HFFc6 (cell line): ENCODE results near the gene LTA. TPM values are rescaled to one million over a fixed set of nuclear protein-coding genes. Genes with fewer than 3 reads are reported as not detected.

Experiments used
- DNase-seq: peaks from one replicate; pipeline ENCODE4 v3.0.0-alpha.2; 2018
- H3K27ac Mint-ChIP-seq: 2 replicates; pipeline ENCODE4 v1.8.0; 2020; ENCODE audit warnings: mild to moderate bottlenecking, mixed read lengths
- H3K27me3 Mint-ChIP-seq: 2 replicates; pipeline ENCODE4 v1.8.0; 2021; ENCODE audit warnings: mild to moderate bottlenecking, moderate library complexity, mixed read lengths; ENCODE audit not compliant: insufficient read depth
- H3K36me3 Mint-ChIP-seq: 2 replicates; pipeline ENCODE4 v1.8.0; 2021; ENCODE audit warnings: low read depth, mixed read lengths
- H3K4me1 Mint-ChIP-seq: 2 replicates; pipeline ENCODE4 v1.8.0; 2020; ENCODE audit warnings: low read depth, mixed read lengths
- H3K4me3 Mint-ChIP-seq: 2 replicates; pipeline ENCODE4 v1.8.0; 2020; ENCODE audit warnings: mild to moderate bottlenecking, moderate library complexity, mixed read lengths
- H3K9me3 Mint-ChIP-seq: 2 replicates; pipeline ENCODE4 v1.8.0; 2020; ENCODE audit warnings: mild to moderate bottlenecking, mixed read lengths
- CTCF ChIP-seq: fragments of 200-600 bp; sonication (generic); IDR thresholded peaks from 2 replicates; pipeline ENCODE4 v1.5.0; 2021; ENCODE audit warnings: antibody characterized with exemption, mild to moderate bottlenecking
- total RNA-seq, 6 experiments: library from RNA; stranded (reverse); fragmentation: NEBNext Ultra II Directional; extraction: Animal tissue kit (Norgen Biotek cat#: 25700); gene quantifications; 2 replicates in 1 of 6; 3 replicates in 5 of 6; pipeline ENCODE4 v1.2.3, GENCODE V29; 2021

The LTA gene
- total RNA-seq, 6 experiments from 2014 or later = not detected

DNA sequence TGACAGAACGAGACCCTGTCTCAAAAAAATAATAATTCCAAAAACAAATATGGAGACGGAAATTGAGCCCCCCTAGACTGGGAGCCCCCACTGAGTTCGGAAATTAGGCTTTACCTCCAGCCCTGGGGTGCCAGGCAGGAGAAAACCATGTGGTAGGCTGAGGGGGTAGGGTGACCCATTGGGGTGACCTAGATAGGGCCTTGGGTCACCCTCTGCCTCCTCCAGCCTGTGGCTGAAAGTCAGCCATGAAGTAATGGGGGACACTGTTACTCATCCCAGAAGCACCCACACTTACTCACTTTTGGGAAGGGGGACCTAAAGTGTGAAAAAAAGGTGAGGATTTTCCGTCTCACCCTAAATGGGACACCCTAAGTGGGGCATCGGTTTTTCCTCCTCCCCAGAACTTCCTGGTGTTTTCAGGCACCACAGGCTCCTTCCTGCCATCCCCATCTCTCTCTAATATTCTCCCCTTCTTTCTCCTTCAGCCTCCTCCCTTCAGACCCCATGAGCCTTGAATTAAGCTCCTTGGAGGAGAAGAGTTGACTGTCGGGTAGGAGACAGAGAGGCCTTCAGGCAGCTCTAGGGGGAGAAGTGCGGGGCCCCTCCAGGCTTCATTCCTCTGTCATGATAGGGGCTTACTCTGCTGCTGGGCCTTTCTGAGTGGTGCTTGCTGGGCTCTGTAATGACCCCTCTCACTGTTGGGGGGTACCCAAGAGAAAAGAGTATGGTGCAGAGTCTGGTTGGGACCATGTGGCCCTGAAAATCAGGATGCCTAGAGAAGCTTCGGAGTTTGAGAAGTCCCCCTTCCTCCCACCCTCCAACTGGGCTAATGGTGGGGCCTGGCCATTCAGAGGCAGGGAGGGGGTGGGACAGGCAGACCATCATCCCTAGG is 7.7 kb downstream of the LTA start:
- Mint-ChIP-seq H3K4me3 (peak overlapping the region; percentile 98), H3K27ac (no peak overlapping the region), H3K4me1 (peaks cover 27% of the 10 kb centered on the region), H3K27me3 (peaks cover 3% of the 10 kb centered on the region; the same call in 1 of the 2 replicates), H3K9me3 (no peaks in the 10 kb centered on the region), H3K36me3 (no peaks in the 10 kb centered on the region)
- no peak for TF ChIP-seq CTCF
- DNase-seq = no peak

DNA sequence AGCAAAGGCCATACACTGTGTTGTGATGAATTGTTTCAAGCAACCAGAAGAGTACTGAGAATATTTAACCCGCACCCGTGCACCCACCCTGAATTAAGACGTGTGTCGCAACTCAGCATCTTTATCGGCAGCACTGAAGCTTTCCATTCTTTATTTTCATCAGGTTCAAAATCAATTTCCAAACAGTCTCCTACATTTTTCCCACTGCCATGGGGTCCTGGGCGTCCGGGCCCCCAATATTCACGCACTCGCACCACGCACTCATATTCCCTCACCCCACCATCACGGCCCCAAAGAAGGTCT is 8.3 kb downstream of the LTA start:
- Mint-ChIP-seq H3K36me3 (no peaks in the 10 kb centered on the region), H3K9me3 (no peaks in the 10 kb centered on the region), H3K27me3 (peaks cover 3% of the 10 kb centered on the region; the same call in 1 of the 2 replicates), H3K27ac (peak overlapping the region; percentile 19; the same call in 1 of the 2 replicates), H3K4me1 (peaks cover 22% of the 10 kb centered on the region), H3K4me3 (peak overlapping the region; percentile 98)
- no peak for DNase-seq
- no peak for TF ChIP-seq CTCF

- peak overlapping the region; percentile 98 for H3K4me3 Mint-ChIP-seq
- peak overlapping the region; percentile 80 for H3K27ac Mint-ChIP-seq
- H3K9me3 Mint-ChIP-seq = no peaks in the 10 kb centered on the region
- TF ChIP-seq CTCF = peak; percentile 99
- peak; percentile 60 for DNase-seq
- peaks cover 3% of the 10 kb centered on the region; the same call in 1 of the 2 replicates for H3K27me3 Mint-ChIP-seq
- H3K4me1 Mint-ChIP-seq = peaks cover 22% of the 10 kb centered on the region
- no peaks in the 10 kb centered on the region for H3K36me3 Mint-ChIP-seq
Measured at GRCh38 chr6:31580807-31581433, 8.8 kb downstream of the LTA start.

DNA sequence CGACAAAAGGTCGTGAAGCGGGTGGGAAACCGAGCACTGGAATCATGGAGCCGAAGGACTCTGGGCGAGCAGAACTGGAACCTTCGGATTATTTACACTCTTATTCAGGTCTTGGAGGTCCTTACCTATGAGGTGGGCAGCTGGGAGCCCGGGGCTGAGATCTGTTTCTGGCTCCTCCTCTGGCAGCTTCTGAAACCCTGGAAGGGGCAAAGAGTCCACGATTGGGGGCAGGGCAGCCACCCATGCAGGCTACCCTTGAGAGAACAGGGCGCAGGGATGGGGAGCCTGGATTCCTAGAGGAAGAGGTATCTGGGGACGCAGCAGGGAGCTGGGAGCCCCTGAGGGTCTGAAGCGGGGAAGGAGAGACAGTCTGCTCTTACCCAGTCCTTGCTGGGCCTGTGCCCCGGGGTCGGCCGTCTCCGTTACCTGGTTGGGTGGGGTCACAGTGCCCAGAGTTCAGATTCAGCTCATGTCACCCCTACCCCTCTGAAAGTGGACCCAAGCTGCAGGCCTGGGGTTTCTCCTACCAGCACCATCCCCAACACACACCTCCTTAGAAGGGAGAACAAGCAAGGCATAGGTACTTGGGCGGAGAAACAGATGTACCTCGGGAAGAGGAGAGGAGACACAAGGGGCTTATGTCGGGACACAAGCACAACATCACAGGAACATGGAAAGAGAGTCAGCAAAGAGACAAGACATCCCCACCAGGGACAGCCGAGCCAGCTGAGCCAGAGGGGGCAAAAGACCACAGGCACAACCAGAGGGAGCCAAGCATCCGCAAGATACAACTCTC is 9.5 kb downstream of the LTA start:
- Mint-ChIP-seq H3K9me3 (no peaks in the 10 kb centered on the region), H3K27ac (peak overlapping the region; percentile 80), H3K36me3 (no peaks in the 10 kb centered on the region), H3K4me3 (peak overlapping the region; percentile 98), H3K4me1 (peaks cover 18% of the 10 kb centered on the region), H3K27me3 (no peaks in the 10 kb centered on the region; the same call in 1 of the 2 replicates)
- no peak for DNase-seq
- TF ChIP-seq CTCF = no peak

GRCh38 chr6:31582230-31582643 is 10.1 kb downstream of the LTA start, which contains the start of gene LTB:
TSS of gene LTB (minus strand) at chr6:31582424. CDS start at chr6:31582417, 7 bp downstream.
- H3K27me3 Mint-ChIP-seq = no peaks in the 10 kb centered on the region; the same call in 1 of the 2 replicates
- peak within 1 kb of the TSS; percentile 98 for H3K4me3 Mint-ChIP-seq
- DNase-seq = no peak
- no peaks in the 10 kb centered on the region for H3K9me3 Mint-ChIP-seq
- peak within 1 kb of the TSS; percentile 80 for H3K27ac Mint-ChIP-seq
- TF ChIP-seq CTCF = no peak
- H3K36me3 Mint-ChIP-seq = no peaks in the 10 kb centered on the region
- peaks cover 18% of the 10 kb centered on the region for H3K4me1 Mint-ChIP-seq
